ENCODE results near the gene NUDT1. TPM values are rescaled to one million over a fixed set of nuclear protein-coding genes. Genes with fewer than 3 reads are reported as not detected.
A peak's percentile ranks its signal among the peaks of the same experiment; 100 is the strongest.

The NUDT1 gene
- total RNA-seq = 12.8 and 14.8 TPM in 2 replicates
- long read RNA-seq = 0 reads

DNA sequence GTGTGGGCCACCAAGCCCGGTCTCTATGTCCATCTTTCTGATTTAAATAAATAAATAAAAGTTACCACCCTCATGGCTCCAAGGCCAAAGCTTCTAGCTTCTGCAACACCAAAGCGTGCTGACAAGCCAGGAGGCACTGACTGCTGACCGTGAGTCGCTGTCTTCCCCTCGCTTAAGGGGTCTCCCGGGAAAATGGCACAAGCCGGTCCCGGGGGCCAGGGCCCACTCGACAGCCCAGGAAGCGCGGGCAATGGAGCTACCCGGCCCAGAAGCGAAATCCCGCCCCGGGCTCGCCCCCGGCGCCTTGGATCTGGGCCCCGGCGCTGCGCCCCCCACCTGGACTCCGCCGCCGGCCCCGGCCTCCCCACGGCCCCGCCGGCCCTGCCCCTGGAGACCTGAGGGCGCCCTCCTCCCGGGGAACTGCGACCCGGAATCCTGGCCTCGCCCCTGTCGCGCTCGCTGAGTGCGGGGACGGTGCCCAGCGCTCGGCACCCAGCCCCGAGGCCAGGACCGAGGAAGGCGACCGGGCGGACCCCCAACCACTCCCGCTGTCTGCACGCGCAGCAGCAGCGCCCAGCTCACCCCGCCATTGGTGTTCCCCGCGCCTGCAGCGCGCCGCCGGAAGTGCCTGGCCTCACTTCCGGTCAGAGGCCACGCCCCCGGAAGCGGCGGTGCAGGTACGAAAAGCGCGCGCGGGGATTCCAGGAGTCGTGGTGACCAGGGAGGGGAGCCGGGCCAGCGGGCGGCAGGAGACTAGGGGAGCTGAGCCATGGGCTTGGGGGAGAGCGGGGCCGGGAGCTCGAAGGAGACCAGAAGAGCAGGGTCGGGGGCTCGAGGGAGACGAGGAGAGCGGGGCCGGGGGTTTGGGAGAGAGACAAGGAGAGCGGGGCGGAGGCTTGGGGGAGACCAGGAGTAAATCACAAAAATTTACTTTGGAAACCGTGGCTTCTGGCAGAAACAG is at the start of gene NUDT1, which contains the start of gene MRM2:
Gene NUDT1, plus strand, starts transcription at position 647 of the 961 bp plus-strand sequence. CDS start 2,349 bp downstream, outside the sequence.
Gene MRM2, minus strand, starts transcription at position 626 of the 961 bp plus-strand sequence. Its CDS starts 36 bp downstream, at position 590.
- peak within 1 kb of the TSS; percentile 83 for H3K27ac Mint-ChIP-seq (ENCODE audit: unreplicated experiment)
- no peaks in the 10 kb centered on the region for H3K9me3 Mint-ChIP-seq (ENCODE audit: unreplicated experiment)

DNA sequence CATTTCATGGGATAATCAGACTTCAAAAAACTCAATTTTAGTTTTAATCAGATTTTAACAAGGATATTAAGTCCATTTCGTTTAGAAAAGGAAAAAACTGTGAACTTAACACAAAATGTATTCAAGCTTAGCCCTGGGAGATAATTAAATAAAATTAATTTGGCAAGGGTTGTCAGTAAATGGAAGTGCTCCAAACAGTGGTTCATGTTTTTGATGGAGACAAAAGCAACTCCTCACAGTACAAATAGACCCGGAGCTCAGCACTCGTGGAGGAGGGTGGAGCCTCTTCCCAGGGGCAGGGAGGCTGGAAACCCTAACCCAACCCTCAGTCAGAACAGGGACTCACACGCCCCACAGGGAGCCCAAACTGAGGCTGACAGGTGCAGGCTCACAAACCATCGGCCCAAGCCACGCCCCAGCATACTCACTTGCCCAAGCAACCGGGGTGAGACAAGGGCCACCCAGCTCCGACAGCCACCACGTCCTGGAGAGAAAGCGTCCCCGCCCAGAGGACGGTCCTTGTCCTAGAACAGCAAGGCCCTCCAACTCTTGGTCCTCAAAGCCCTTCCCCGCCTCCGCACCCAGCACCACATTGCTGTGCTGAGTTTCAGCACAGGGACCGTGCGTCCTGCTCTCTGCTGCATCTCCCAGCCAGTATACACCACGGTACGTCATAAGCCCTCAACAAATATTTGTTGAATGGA is 49.0 kb upstream of the NUDT1 start:
- Mint-ChIP-seq H3K27me3 (ENCODE audit: unreplicated experiment) (no peaks in the 10 kb centered on the region), H3K4me3 (ENCODE audit: unreplicated experiment) (no peak overlapping the region), H3K36me3 (ENCODE audit: unreplicated experiment) (peaks cover 46% of the 10 kb centered on the region), H3K27ac (ENCODE audit: unreplicated experiment) (no peak overlapping the region), H3K4me1 (ENCODE audit: unreplicated experiment) (no peaks in the 10 kb centered on the region), H3K9me3 (ENCODE audit: unreplicated experiment) (peaks cover 15% of the 10 kb centered on the region)
- no peak for DNase-seq (ENCODE audit: extremely low spot score, unreplicated experiment)
- TF ChIP-seq, protein P1, sequence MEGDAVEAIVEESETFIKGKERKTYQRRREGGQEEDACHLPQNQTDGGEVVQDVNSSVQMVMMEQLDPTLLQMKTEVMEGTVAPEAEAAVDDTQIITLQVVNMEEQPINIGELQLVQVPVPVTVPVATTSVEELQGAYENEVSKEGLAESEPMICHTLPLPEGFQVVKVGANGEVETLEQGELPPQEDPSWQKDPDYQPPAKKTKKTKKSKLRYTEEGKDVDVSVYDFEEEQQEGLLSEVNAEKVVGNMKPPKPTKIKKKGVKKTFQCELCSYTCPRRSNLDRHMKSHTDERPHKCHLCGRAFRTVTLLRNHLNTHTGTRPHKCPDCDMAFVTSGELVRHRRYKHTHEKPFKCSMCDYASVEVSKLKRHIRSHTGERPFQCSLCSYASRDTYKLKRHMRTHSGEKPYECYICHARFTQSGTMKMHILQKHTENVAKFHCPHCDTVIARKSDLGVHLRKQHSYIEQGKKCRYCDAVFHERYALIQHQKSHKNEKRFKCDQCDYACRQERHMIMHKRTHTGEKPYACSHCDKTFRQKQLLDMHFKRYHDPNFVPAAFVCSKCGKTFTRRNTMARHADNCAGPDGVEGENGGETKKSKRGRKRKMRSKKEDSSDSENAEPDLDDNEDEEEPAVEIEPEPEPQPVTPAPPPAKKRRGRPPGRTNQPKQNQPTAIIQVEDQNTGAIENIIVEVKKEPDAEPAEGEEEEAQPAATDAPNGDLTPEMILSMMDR (IDR thresholded peaks at IDR 0.05) = no peak

More for the DNA sequence above, at the start of gene NUDT1, which contains the start of gene MRM2:
- peak; percentile 93 for DNase-seq (ENCODE audit: extremely low spot score, unreplicated experiment)
- peaks cover 23% of the 10 kb centered on the region for H3K4me1 Mint-ChIP-seq (ENCODE audit: unreplicated experiment)
- H3K27me3 Mint-ChIP-seq (ENCODE audit: unreplicated experiment) = no peaks in the 10 kb centered on the region
- peaks cover 11% of the 10 kb centered on the region for H3K36me3 Mint-ChIP-seq (ENCODE audit: unreplicated experiment)
- peak within 1 kb of the TSS; percentile 95 for H3K4me3 Mint-ChIP-seq (ENCODE audit: unreplicated experiment)
- TF ChIP-seq, protein P1 (IDR thresholded peaks at IDR 0.05) = no peak

DNA sequence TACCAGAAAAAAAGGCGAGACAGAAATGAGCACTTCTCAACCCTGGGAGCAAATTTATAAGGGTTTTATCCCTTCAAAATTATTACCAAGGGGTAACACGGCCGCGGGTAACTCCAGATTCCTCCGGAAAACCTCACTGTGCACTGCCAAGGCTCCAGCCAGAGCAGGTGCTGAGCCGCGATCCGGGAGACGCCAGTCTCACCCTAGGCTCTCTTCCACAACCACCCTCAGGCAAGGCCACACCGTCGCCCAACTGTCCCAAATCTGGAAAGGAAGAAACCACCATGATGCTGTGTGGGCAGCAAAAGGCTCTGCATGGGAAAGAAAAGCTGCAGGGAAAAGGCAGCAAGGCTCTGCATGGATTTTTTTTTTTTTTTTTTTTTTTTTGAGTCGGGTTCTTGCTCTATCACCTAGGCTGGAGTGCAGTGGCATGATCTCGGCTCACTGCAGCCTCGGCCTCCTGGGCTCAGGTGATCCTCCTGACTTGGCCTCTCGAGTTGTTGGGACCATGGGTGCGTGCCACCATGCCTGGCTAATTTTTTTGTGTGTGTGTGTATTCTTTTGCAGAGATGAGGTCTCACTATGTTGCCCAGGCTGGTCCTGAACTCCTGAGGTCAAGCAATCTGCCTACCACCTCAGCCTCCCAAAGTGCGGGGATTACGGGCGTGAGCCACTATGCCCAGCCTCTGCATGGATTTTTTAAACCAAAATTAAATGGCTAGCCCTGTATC is 48.3 kb upstream of the NUDT1 start:
- Mint-ChIP-seq H3K4me3 (ENCODE audit: unreplicated experiment) (no peak overlapping the region), H3K4me1 (ENCODE audit: unreplicated experiment) (no peaks in the 10 kb centered on the region), H3K27ac (ENCODE audit: unreplicated experiment) (no peak overlapping the region), H3K9me3 (ENCODE audit: unreplicated experiment) (peaks cover 7% of the 10 kb centered on the region), H3K36me3 (ENCODE audit: unreplicated experiment) (peaks cover 40% of the 10 kb centered on the region), H3K27me3 (ENCODE audit: unreplicated experiment) (no peaks in the 10 kb centered on the region)
- DNase-seq (ENCODE audit: extremely low spot score, unreplicated experiment) = no peak
- TF ChIP-seq, protein P1 (IDR thresholded peaks at IDR 0.05) = no peak

DNA sequence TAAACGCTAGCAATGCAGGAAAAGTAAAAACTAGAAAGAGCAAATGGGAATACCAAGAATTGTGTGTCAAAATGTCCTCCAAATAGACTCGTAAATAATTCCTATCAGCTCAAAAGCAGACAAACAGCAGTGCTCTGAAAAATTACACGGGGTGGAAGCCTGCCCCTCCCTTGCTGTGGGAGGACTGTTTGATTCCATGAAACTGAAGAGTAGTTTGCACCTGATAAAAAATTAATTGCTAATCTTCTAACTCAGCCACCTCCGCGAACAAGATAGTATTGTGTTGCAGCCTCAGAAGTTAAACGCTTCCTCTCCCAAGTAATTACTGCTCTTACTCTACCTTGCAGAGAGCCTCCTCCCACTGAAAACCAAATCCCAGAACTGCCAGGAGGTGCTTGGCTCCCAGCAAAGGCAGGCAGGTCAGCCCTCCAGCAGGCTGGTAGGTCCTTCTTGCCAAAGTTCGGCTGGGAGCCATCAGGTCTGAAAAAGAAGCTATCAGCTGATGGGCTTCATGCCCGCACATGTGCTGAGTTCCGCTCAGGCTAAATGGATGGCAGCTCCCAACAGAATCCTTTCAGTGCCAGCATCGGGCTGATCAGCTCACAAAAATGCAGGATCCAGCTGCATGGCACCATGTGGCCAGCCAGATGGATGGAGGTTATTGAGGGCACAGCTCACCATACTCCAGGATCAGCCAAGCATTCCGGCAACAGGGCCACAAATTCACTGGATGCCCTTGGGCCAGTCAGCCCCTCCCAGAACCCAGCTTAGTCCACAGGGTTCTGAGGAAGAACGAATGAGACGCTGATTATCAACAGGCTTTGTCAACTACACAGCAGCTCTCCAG is 46.4 kb upstream of the NUDT1 start:
- H3K9me3 Mint-ChIP-seq (ENCODE audit: unreplicated experiment) = no peaks in the 10 kb centered on the region
- no peak overlapping the region for H3K27ac Mint-ChIP-seq (ENCODE audit: unreplicated experiment)
- H3K4me3 Mint-ChIP-seq (ENCODE audit: unreplicated experiment) = no peak overlapping the region
- H3K4me1 Mint-ChIP-seq (ENCODE audit: unreplicated experiment) = no peaks in the 10 kb centered on the region
- no peaks in the 10 kb centered on the region for H3K27me3 Mint-ChIP-seq (ENCODE audit: unreplicated experiment)
- H3K36me3 Mint-ChIP-seq (ENCODE audit: unreplicated experiment) = peaks cover 32% of the 10 kb centered on the region
- TF ChIP-seq, protein P1 (IDR thresholded peaks at IDR 0.05) = no peak
- no peak for DNase-seq (ENCODE audit: extremely low spot score, unreplicated experiment)

Data from osteocyte (in vitro differentiated cells).